A549 treated with GW870086 at 1 μM for 4 hours (cell line): ENCODE data around the gene PRR14L. TPM values are rescaled to one million over a fixed set of nuclear protein-coding genes. Genes with fewer than 3 reads are reported as not detected.

Experiments
- total RNA-seq: library from RNA; stranded (reverse); fragments of 200-300 nt; extraction: Qiagen RNA extraction; gene quantifications from 5 replicates; pipeline ENCODE4 v1.2.3, GENCODE V29; 2022; ENCODE audit warnings: low read depth

Gene PRR14L
- 5.4 to 7.5 TPM (median 6.6 TPM) in 5 replicates for total RNA-seq

DNA sequence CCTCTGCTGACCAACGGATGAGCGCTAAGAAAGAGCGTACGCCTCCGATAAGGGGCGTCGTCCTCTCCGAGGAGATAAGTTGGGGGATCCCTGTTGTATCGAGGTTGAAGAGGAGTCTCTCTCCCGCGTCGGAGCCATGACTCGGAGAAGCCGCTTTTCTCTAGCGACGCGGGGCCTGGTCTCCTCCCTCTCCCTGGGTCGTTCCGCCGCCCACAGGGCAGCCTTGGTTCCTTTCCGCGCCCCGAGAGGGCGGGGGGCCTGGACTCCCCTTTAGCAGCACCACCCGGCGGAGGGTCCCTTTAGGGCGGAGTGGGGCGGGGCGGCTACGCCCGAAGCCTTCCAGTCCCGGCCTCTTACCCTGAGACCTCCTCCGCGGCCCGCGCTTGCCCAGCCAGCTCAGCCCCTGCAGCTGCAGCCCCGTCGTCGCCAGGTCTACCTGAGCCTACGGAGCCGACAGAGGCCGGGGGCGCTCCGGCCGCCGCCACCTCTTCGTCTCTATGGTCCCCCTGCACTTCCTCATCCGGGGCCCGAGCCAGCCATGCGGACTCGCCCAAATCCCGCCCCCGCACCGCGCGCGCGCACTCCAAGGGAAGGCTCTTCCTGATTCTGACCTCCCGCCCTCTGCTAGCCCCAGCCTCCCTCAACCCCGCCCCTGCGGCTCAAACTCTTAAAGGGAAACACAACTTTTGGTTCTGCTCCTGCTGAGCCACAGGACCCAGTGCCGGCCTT lies at the start of gene PRR14L:
Gene PRR14L, minus strand, starts transcription at position 497 of the 729 bp plus-strand sequence. CDS start 11,272 bp downstream, outside the sequence.

DNA sequence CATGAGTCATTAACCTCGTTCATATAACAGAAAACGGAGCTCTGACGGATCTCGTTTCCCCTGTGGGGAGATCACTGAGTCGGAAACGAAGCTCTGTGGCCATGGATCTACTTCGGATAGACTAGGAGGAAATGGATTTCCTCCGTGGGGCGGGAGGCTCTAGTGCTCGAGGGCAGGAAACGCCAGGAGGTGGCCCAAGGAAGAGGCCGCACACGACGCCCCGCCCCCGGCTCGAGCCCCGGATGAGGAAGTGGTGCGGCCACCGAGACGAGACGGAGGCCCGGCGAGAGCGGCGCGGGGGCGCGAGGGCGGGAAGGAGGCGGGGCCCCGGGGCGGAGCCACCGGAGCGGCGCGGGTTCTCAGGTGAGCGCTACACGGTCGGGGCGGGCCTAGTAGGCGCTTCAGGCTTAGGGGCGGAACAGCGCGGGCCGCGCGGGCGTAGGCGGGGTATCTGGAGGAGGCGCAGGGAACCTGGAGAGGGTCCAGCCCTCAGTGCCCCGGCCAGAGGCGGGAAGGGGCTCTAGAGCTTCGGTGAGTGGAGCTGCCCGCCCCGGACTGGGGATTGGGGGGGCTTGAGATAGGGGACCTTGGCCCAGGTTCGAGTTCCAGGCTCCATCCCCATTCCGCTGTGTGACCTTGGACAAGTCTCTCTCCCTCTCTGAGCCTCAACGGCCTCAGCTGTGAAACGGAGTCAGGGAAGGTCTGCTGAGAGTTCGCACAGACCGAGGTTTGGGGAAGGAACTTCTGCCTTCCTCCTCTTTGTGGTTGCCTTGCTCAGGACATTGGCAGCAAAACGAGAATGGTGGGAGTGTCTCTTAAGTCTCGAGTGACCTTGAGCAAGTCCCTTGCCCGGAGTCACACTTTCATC lies 3.9 kb upstream of the PRR14L start, which contains the start of gene DEPDC5:
Gene DEPDC5, plus strand, starts transcription at position 386 of the 868 bp plus-strand sequence. CDS start 903 bp downstream, outside the sequence.

GRCh38 chr22:31661851-31662667 lies 87.9 kb downstream of the PRR14L start, which contains the start of gene PISD:
Gene PISD (minus strand): TSS chr22:31662215. CDS start chr22:31662208, 7 bp downstream.

Other genes with a start within 250 kb of the PRR14L start
- 20.5 to 27.7 TPM (median 25.2 TPM) in 5 replicates for gene PISD, start 87.9 kb downstream of the PRR14L start, total RNA-seq
- 3.1 to 6.3 TPM (median 4.9 TPM) in 5 replicates for gene DEPDC5, start 3.9 kb upstream of the PRR14L start, total RNA-seq
- 124 to 146 TPM (median 142 TPM) in 5 replicates for gene YWHAH, start 194.4 kb upstream of the PRR14L start, total RNA-seq